ENCODE data around the gene NSMF.
A peak's percentile ranks its signal among the peaks of the same experiment; 100 is the strongest.

Gene NSMF

DNA sequence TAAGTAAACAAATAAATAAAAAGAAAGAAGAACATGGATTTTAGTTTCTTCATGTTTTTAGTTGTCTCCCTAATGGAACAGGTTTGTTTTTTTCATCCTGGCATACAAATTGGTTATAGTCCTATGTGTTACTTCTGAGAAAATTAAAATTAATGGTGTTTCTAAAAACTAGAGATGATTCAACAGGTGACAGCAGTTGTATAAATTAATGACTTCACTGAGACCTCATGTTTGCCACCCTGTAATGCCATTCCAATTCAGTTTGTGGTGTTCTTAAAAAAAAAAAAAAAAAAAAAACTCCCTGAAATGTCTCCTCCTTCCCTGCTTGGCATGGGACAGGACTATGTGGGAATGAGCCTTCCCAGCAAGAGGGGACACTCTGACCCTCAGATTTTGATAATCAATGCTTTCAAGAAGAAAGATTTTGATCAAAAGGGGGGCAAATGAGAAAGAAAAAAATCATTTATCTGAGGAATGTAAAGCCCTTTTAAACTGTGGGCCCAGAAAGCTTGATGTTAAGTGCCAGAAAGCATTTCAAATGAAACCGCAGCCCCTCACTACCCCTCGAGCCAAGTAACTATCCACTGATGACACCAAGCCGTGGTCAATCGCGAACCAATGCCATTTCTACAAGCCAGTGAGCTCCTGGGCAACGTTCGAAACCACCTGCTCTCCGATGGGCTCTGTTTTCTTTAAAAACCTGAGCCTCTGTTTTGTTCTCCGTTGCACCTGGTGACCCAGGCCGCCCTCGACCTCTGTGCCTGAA, 37.1 kb downstream of the NSMF start:
- H3K4me1 ChIP-seq (ENCODE audit: insufficient read depth, low read length, severe bottlenecking): peaks cover 30% of the 10 kb centered on the region
- TF ChIP-seq, protein P1, sequence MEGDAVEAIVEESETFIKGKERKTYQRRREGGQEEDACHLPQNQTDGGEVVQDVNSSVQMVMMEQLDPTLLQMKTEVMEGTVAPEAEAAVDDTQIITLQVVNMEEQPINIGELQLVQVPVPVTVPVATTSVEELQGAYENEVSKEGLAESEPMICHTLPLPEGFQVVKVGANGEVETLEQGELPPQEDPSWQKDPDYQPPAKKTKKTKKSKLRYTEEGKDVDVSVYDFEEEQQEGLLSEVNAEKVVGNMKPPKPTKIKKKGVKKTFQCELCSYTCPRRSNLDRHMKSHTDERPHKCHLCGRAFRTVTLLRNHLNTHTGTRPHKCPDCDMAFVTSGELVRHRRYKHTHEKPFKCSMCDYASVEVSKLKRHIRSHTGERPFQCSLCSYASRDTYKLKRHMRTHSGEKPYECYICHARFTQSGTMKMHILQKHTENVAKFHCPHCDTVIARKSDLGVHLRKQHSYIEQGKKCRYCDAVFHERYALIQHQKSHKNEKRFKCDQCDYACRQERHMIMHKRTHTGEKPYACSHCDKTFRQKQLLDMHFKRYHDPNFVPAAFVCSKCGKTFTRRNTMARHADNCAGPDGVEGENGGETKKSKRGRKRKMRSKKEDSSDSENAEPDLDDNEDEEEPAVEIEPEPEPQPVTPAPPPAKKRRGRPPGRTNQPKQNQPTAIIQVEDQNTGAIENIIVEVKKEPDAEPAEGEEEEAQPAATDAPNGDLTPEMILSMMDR (IDR thresholded peaks at IDR 0.05; ENCODE audit: low read length): no peak
- no peak for TF ChIP-seq EZH2 (IDR thresholded peaks at IDR 0.05; ENCODE audit: borderline replicate concordance, low read length)
- H3K4me3 ChIP-seq (ENCODE audit: low read depth, low read length, poor library complexity, severe bottlenecking): peak overlapping the region; percentile 87
- H3K4me2 ChIP-seq (ENCODE audit: low read length): peak overlapping the region; percentile 93
- peak overlapping the region; percentile 15; the same call in 1 of the 2 replicates for H2AFZ ChIP-seq (ENCODE audit: low read length)
- H3K36me3 ChIP-seq (ENCODE audit: insufficient read depth, low read length): no peaks in the 10 kb centered on the region
- no peaks in the 10 kb centered on the region for H3K9me3 ChIP-seq (ENCODE audit: low read length)
- H3F3A ChIP-seq (ENCODE audit: insufficient read depth, low read length): no peaks in the 10 kb centered on the region
- H3K27me3 ChIP-seq (ENCODE audit: insufficient read depth, low read length): peaks cover 5% of the 10 kb centered on the region; the same call in 1 of the 2 replicates
- no peaks in the 10 kb centered on the region for H4K20me1 ChIP-seq (ENCODE audit: insufficient read depth, low read length)
- no peaks in the 10 kb centered on the region for H3K79me2 ChIP-seq (ENCODE audit: insufficient read depth, low read length)
- no peaks in the 10 kb centered on the region for H3K9me2 ChIP-seq (ENCODE audit: low read depth, low read length)
- no peak overlapping the region for H3K27ac ChIP-seq (ENCODE audit: low read depth, low read length, poor library complexity, severe bottlenecking)
- peak overlapping the region; percentile 78 for H3K9ac ChIP-seq (ENCODE audit: low read length)

DNA sequence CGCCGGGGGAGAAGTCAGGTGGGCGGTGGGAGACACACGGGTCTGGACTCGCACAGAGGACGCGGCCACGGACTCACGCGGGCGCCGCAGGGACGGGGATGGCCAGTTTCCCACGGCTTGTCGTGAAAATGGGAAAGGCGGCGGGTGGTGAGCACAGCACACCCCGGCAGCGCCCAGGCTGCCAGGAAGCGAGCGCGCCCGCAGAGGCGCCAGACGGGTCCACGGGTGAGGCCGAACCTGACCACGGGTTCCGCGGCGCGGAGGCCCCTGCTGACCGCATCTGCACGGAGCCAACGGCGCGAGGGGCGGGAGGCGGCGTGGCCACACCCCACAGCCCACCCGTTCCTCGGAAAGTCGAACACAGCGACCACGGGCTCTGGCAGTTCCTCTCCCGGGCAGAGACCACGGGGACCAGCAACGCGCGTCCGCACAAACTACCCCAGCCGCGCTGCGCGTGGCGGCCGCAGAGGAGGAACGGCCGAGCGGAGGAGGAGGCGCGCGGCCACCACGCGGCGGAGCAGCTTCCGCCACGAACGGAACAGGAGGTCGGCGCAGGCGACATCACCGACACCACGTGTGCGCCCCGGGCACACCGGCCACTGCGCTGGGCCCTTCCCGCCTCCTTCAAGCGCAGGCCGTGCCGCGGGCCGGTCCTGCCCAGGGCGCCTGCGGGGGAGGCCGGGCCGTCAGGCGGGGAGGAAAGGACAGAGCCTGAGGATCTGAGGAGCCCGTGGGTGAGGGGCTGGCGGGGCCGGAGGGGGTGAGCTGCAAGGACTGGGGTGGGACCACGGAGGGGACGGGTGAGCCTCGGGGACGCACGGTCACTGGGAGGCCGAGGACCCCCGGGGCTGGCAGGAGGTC, 41.7 kb downstream of the NSMF start:
- Histone ChIP-seq H3K79me2 (ENCODE audit: insufficient read depth, low read length) (no peaks in the 10 kb centered on the region), H3K4me2 (ENCODE audit: low read length) (peak overlapping the region; percentile 56), H3F3A (ENCODE audit: insufficient read depth, low read length) (no peaks in the 10 kb centered on the region), H3K9me3 (ENCODE audit: low read length) (no peaks in the 10 kb centered on the region), H4K20me1 (ENCODE audit: insufficient read depth, low read length) (no peaks in the 10 kb centered on the region), H3K36me3 (ENCODE audit: insufficient read depth, low read length) (no peaks in the 10 kb centered on the region), H3K4me3 (ENCODE audit: low read depth, low read length, poor library complexity, severe bottlenecking) (peak overlapping the region; percentile 56), H3K27ac (ENCODE audit: low read depth, low read length, poor library complexity, severe bottlenecking) (no peak overlapping the region), H3K9ac (ENCODE audit: low read length) (peak overlapping the region; percentile 44; the same call in 1 of the 2 replicates), H3K4me1 (ENCODE audit: insufficient read depth, low read length, severe bottlenecking) (peaks cover 24% of the 10 kb centered on the region), H3K27me3 (ENCODE audit: insufficient read depth, low read length) (no peaks in the 10 kb centered on the region), H2AFZ (ENCODE audit: low read length) (no peak overlapping the region), H3K9me2 (ENCODE audit: low read depth, low read length) (no peaks in the 10 kb centered on the region)
- no peak for TF ChIP-seq EZH2 (IDR thresholded peaks at IDR 0.05; ENCODE audit: borderline replicate concordance, low read length)
- TF ChIP-seq, protein P1 (IDR thresholded peaks at IDR 0.05; ENCODE audit: low read length): no peak

DNA sequence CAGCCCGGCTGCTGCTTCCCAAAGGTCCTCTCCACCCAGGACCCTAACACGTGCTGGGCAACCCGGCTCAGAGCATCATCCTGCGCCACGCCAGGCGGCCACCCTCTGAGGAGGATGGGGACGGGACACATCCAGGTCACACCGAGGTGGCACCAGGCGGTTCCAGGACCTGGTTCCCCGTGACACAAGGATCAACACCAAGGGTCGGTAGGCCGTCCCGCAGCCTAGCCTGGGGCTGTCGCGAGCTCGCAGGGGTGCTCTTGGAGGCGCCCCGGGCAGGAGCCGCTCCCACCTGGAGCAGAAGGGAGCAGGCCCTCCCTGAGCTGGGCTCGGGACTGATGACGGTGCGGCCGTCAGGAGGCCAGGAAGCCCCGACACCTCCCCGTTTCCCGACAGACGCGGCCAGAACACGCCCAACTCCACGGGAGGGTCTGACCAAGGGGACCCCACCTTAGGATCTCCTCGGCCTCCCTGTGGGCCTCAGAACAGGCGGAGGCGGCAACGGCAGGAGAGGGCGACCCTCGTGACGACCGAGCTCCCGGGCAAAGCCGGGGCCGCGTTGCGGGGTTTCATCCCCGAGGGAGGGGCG, 42.5 kb downstream of the NSMF start:
- H3K36me3 ChIP-seq (ENCODE audit: insufficient read depth, low read length): no peaks in the 10 kb centered on the region
- no peak overlapping the region for H3K27ac ChIP-seq (ENCODE audit: low read depth, low read length, poor library complexity, severe bottlenecking)

More for the DNA sequence above, 42.5 kb downstream of the NSMF start:
- Histone ChIP-seq H3K9ac (ENCODE audit: low read length) (no peak overlapping the region), H3K4me1 (ENCODE audit: insufficient read depth, low read length, severe bottlenecking) (peaks cover 24% of the 10 kb centered on the region), H3K4me3 (ENCODE audit: low read depth, low read length, poor library complexity, severe bottlenecking) (no peak overlapping the region), H3K27me3 (ENCODE audit: insufficient read depth, low read length) (no peaks in the 10 kb centered on the region), H3K79me2 (ENCODE audit: insufficient read depth, low read length) (no peaks in the 10 kb centered on the region), H3F3A (ENCODE audit: insufficient read depth, low read length) (no peaks in the 10 kb centered on the region), H3K9me2 (ENCODE audit: low read depth, low read length) (no peaks in the 10 kb centered on the region), H4K20me1 (ENCODE audit: insufficient read depth, low read length) (no peaks in the 10 kb centered on the region), H2AFZ (ENCODE audit: low read length) (no peak overlapping the region), H3K9me3 (ENCODE audit: low read length) (no peaks in the 10 kb centered on the region), H3K4me2 (ENCODE audit: low read length) (0 out of 2 replicates have a peak overlapping the region, but pooled peaks have one; percentile 56)
- TF ChIP-seq EZH2 (IDR thresholded peaks at IDR 0.05; ENCODE audit: borderline replicate concordance, low read length): no peak
- TF ChIP-seq, protein P1 (IDR thresholded peaks at IDR 0.05; ENCODE audit: low read length): no peak
